Bronchial epithelial cell (primary cell): ENCODE data around the gene PCF11. TPM values are rescaled to one million over a fixed set of nuclear protein-coding genes. Genes with fewer than 3 reads are reported as not detected.

Experiments used
- DNase-seq: peaks from one replicate; pipeline ENCODE4 v3.0.0-alpha.2; 2010; ENCODE audit warnings: low read depth
- FAIRE-seq: peaks from 2 replicates; lab custom pipeline; 2011; peaks lifted over from hg19 to GRCh38; lab: Jason Lieb, UNC
- H3K27me3 ChIP-seq: 2 replicates; pipeline ENCODE4 v1.5.1; 2011; ENCODE audit warnings: low read length; ENCODE audit not compliant: control insufficient read depth, insufficient read depth
- H3K36me3 ChIP-seq: 2 replicates; pipeline ENCODE4 v1.5.1; 2011; ENCODE audit warnings: low read length; ENCODE audit not compliant: control insufficient read depth, insufficient read depth
- H3K4me3 ChIP-seq: 2 replicates; pipeline ENCODE4 v1.5.1; 2011; ENCODE audit warnings: mild to moderate bottlenecking, low read depth, low read length, control low read depth
- CTCF ChIP-seq: IDR thresholded peaks from 2 replicates; pipeline ENCODE4 v1.5.1; 2011; ENCODE audit warnings: mild to moderate bottlenecking, moderate library complexity, low read length, control low read depth, inconsistent platforms; ENCODE audit not compliant: insufficient read depth, severe bottlenecking
- total RNA-seq: library from RNA; depleted of rRNA; stranded (reverse); fragments of >200 nt; gene quantifications from 2 replicates; pipeline ENCODE4 v1.2.1, GENCODE V29; 2014

The PCF11 gene
- total RNA-seq, 1 donor from 2014 or later = 26.1 TPM

- FAIRE-seq (no peak), DNase-seq (peak; percentile 76)
- Histone ChIP-seq H3K27me3 (no peaks in the 10 kb centered on the region), H3K4me3 (peak overlapping the region; percentile 71), H3K36me3 (peaks cover 1% of the 10 kb centered on the region)
- TF ChIP-seq CTCF = no peak
These were observed 37.6 kb downstream of the PCF11 start for GRCh38 chr11:83194281-83195142.

- Histone ChIP-seq H3K36me3 (peaks cover under 1% of the 10 kb centered on the region), H3K27me3 (no peaks in the 10 kb centered on the region), H3K4me3 (peak overlapping the region; percentile 71)
- FAIRE-seq = no peak
- DNase-seq = no peak
- TF ChIP-seq CTCF = no peak
These were observed 38.2 kb downstream of the PCF11 start for GRCh38 chr11:83195143-83195466.

- DNase-seq (no peak), FAIRE-seq (no peak)
- H3K4me3 ChIP-seq = no peak overlapping the region
- no peaks in the 10 kb centered on the region for H3K36me3 ChIP-seq
- no peak for TF ChIP-seq CTCF
- H3K27me3 ChIP-seq = no peaks in the 10 kb centered on the region
These were observed 38.7 kb downstream of the PCF11 start for GRCh38 chr11:83195649-83196048.

DNA sequence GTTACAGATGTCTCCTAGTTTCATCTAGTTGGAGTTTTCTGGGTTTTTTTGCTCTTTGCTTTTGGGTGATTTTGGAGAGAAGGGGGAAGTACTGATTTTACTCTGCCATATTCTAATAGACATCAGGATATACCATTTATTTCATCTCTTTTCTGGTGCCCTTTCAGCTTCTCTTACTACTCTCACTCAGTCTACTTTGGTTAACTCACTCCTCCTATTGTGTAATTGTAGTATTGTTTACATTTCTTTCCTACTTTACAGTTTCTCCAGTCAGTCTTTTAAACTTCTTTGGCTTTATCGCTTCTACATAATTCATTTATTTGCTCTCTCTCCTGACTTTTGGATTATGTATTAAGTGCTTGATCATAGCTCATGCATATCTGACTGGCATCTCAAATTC is 43.1 kb downstream of the PCF11 start:
- TF ChIP-seq CTCF = no peak
- Histone ChIP-seq H3K27me3 (no peaks in the 10 kb centered on the region), H3K4me3 (no peak overlapping the region), H3K36me3 (no peaks in the 10 kb centered on the region)
- DNase-seq (no peak), FAIRE-seq (no peak)

DNA sequence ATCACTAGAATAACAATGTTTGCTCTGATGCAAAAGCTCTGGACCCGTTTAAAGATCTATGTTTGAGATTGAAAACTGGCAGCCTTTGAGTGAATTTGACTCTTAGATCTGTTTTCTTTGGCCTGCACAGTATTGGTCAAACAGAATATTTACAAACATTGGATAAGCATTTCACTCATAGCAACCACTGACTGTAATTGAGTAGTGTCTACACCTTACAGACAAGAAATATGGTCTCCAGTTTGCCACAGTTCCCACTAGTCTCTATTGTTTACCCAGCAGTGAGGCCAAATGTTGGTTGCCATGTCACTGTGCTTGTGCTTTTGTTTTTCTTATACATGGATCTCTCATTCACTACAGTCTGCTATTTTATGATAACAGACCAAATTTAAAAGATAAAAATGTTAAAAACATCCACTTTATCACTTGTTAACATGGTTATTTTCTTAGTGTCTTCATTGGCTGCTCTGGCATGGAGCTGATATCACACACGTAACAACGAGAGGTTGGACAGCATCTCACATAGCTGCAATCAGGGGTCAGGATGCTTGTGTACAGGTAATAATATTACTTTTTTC is 48.8 kb downstream of the PCF11 start:
- FAIRE-seq (no peak), DNase-seq (no peak)
- no peak for TF ChIP-seq CTCF
- Histone ChIP-seq H3K36me3 (no peaks in the 10 kb centered on the region), H3K27me3 (no peaks in the 10 kb centered on the region), H3K4me3 (no peak overlapping the region)
